DOHH2 (cell line): ENCODE results near the gene ZNF385B.

Experiments
- EZH2phosphoT487 ChIP-seq: fragments of 200-600 bp; sonication (generic); IDR thresholded peaks from 2 replicates; pipeline ENCODE4 v1.6.1; 2017; ENCODE audit warnings: borderline replicate concordance, mild to moderate bottlenecking, antibody characterized with exemption, low read length, moderate library complexity, mixed read lengths
- TF ChIP-seq, protein P1 (sequence below): fragments of 200-600 bp; sonication (generic); IDR thresholded peaks from one replicate; pipeline ENCODE4 v1.5.1; 2014; ENCODE audit warnings: antibody characterized with exemption, mild to moderate bottlenecking, low read depth, low read length; ENCODE audit not compliant: poor library complexity, severe bottlenecking

DNA sequence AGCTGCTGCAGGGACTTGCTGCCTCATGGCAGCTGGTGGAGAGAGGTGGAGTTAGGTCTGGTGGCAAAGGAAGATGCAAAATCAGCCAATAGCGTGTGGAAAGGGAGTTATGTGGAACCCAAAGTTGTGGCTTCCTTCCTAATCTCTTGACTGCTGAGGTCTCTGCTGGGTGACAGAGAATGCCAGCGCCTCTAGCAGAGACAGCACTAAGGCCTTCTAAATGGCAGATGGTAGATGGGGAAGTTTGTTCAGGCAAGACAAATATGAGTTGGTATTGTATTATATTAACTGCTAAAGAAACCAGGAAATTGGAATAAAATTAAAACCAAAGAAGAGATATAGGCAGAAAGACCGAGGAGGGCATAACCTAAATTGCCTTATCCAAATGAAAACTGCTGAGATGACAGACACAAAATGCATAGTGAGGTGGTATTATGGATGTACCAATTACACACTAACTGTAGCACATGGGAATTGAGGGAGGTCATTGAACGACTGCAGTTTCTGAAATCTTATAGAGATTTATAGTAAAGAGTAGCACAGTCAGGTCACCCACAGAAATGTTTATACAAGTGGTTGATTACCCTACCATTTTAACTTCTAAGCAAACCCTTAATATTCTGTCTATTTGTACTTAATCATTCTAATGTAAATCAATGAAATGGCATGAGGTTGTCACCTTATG lies 350.2 kb downstream of the ZNF385B start:
- TF ChIP-seq, protein P1, sequence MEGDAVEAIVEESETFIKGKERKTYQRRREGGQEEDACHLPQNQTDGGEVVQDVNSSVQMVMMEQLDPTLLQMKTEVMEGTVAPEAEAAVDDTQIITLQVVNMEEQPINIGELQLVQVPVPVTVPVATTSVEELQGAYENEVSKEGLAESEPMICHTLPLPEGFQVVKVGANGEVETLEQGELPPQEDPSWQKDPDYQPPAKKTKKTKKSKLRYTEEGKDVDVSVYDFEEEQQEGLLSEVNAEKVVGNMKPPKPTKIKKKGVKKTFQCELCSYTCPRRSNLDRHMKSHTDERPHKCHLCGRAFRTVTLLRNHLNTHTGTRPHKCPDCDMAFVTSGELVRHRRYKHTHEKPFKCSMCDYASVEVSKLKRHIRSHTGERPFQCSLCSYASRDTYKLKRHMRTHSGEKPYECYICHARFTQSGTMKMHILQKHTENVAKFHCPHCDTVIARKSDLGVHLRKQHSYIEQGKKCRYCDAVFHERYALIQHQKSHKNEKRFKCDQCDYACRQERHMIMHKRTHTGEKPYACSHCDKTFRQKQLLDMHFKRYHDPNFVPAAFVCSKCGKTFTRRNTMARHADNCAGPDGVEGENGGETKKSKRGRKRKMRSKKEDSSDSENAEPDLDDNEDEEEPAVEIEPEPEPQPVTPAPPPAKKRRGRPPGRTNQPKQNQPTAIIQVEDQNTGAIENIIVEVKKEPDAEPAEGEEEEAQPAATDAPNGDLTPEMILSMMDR = no peak
- TF ChIP-seq EZH2phosphoT487 = no peak
